Stimulated activated CD4-positive, alpha-beta T cell treated with anti-CD3 and anti-CD28 coated beads, TNF-alpha, amount 100 ng/mL, for 24 hours (primary cell): ENCODE data around the gene ANKK1.

Experiments used
- DNase-seq, 3 experiments: peaks; one replicate each; pipeline ENCODE4 v3.0.0-alpha.2; 2020; ENCODE audit warnings: low read depth in 3 of 3

The ANKK1 gene

GRCh38 chr11:113410414-113411135 lies 23.0 kb downstream of the ANKK1 start:
- DNase-seq = no peak

GRCh38 chr11:113411536-113411935 lies 24.0 kb downstream of the ANKK1 start:
- DNase-seq = no peak

GRCh38 chr11:113412675-113413074 lies 25.1 kb downstream of the ANKK1 start:
- DNase-seq = no peak

- no peak for DNase-seq
Measured at GRCh38 chr11:113415343-113415742, 27.8 kb downstream of the ANKK1 start.

- DNase-seq = no peak
Measured at GRCh38 chr11:113417428-113417827, 29.8 kb downstream of the ANKK1 start.

GRCh38 chr11:113419454-113420003 lies 31.9 kb downstream of the ANKK1 start:
- no peak for DNase-seq

- no peak for DNase-seq
Measured at GRCh38 chr11:113420808-113421207, 33.2 kb downstream of the ANKK1 start.

- no peak for DNase-seq
Measured at GRCh38 chr11:113426686-113427085, 39.1 kb downstream of the ANKK1 start.

GRCh38 chr11:113431746-113432145 lies 44.2 kb downstream of the ANKK1 start:
- DNase-seq = no peak

GRCh38 chr11:113435190-113435968 lies 47.8 kb downstream of the ANKK1 start:
- DNase-seq = no peak

- DNase-seq = no peak
Measured at GRCh38 chr11:113436672-113437252, 49.2 kb downstream of the ANKK1 start.

GRCh38 chr11:113440816-113441215 lies 53.2 kb downstream of the ANKK1 start:
- no peak for DNase-seq

- DNase-seq = no peak
Measured at GRCh38 chr11:113444502-113445123, 57.0 kb downstream of the ANKK1 start.

- DNase-seq = no peak
Measured at GRCh38 chr11:113446112-113446511, 58.5 kb downstream of the ANKK1 start.

GRCh38 chr11:113446938-113447337 lies 59.4 kb downstream of the ANKK1 start:
- no peak for DNase-seq

- no peak for DNase-seq
Measured at GRCh38 chr11:113447621-113448315, 60.2 kb downstream of the ANKK1 start.

GRCh38 chr11:113448316-113448677 lies 60.7 kb downstream of the ANKK1 start:
- no peak for DNase-seq

- no peak for DNase-seq
Measured at GRCh38 chr11:113449743-113450142, 62.2 kb downstream of the ANKK1 start.
